Adrenal gland (tissue), 5 donors: ENCODE measurements around the gene ERCC2.

Experiments used
- CTCF ChIP-seq, 6 experiments: fragments of 450-650 bp in 4 of 6; fragments of 200-600 bp in 2 of 6; sonication (generic) in 1 of 6; IDR thresholded peaks; 1 replicate in 5 of 6; 2 replicates in 1 of 6; pipeline versions ENCODE4 v1.5.1 to v1.8.0; 2016 to 2021; ENCODE audit warnings: antibody characterized with exemption in 6 of 6, mild to moderate bottlenecking in 2 of 6, moderate library complexity in 1 of 6
- POLR2A ChIP-seq, 2 donors: fragments of 450-650 bp; IDR thresholded peaks; one replicate each; pipeline ENCODE4 v1.6.1; 2017; ENCODE audit warnings: antibody characterized with exemption in 2 of 2, mild to moderate bottlenecking in 2 of 2, moderate library complexity in 1 of 2
- donor health status: DM: no; HTN: no; CAD: no.

DNA sequence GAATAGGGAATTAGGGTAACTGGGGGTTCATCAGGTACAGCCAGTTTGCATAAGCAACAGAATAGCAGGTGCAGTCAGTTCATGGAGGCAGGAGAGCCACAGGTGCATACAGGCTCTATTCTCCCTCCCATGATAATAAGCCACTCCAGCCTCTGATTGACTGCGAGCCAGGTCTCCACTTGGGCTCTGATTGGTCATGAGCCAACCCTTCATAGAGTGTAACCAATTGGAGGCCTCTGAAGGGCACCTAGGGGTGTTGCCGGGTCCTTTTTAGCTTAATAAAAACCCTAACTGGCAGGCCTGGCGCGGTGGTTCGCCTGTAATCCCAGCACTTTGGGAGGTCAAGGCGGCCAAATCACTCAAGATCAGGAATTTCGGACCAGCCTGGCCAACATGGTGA lies 39.0 kb downstream of the ERCC2 start:
- TF ChIP-seq CTCF (IDR thresholded peaks at IDR 0.05): no peak
- TF ChIP-seq POLR2A (IDR thresholded peaks at IDR 0.05): no peak
